IPS DF 19.7 (cell line): ENCODE results near the gene ZDHHC20.
"Not testable (repeated sequence)": the region's sequence is repeated elsewhere in the genome, so short reads cannot be mapped to it uniquely, and the experiment has no call there.

Experiments
- DNase-seq: peaks from one replicate; pipeline ENCODE4 v3.0.0-alpha.2; 2013; ENCODE audit warnings: low read depth, low spot score

The ZDHHC20 gene

GRCh38 chr13:21435687-21436151, 23.4 kb downstream of the ZDHHC20 start:
- DNase-seq: no peak

DNA sequence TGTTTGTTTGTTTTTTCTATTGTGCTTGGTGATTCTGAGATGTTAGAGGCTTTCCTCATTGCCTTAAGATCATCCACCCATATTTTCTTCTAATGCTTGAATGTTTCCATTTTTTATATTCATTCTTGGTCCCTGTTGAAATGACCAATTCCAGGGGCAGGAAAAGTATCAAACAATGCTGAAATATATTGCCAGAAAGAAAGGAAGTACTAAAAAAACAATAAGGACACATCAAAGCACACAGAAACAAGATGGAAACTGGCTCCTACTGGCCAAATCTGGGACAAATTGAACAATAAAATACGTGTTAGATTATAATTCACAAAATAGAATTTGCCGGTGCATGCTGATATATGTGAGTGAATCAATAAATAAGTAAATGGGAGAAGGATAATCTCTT, 23.9 kb downstream of the ZDHHC20 start:
- no peak for DNase-seq

DNA sequence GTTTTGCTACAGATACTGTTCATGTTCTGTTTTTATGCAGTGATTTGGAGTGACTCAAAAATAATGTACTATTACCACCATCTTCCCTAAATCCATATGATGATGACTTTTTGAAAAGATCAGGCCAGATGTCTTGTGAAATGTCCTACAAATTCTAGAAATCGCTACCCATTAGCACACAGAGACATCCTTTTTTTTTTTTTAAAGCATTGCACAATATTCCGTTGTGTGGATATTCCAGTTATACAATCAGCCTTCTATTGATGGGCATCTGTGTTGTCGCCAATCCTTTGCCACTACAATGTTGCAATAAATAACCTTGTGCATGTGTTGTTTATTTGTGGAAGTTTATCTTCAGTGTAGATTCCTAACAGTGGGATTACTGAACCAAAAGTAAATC, 24.5 kb downstream of the ZDHHC20 start:
- DNase-seq: no peak

- no peak for DNase-seq
Measured at GRCh38 chr13:21429211-21429610, 29.9 kb downstream of the ZDHHC20 start.

GRCh38 chr13:21427741-21428140, 31.4 kb downstream of the ZDHHC20 start:
- no peak for DNase-seq

- no peak for DNase-seq
Measured at GRCh38 chr13:21426238-21426637, 32.9 kb downstream of the ZDHHC20 start.

GRCh38 chr13:21420706-21421105, 38.4 kb downstream of the ZDHHC20 start:
- no peak for DNase-seq

- no peak for DNase-seq
Measured at GRCh38 chr13:21413013-21413412, 46.1 kb downstream of the ZDHHC20 start.

DNA sequence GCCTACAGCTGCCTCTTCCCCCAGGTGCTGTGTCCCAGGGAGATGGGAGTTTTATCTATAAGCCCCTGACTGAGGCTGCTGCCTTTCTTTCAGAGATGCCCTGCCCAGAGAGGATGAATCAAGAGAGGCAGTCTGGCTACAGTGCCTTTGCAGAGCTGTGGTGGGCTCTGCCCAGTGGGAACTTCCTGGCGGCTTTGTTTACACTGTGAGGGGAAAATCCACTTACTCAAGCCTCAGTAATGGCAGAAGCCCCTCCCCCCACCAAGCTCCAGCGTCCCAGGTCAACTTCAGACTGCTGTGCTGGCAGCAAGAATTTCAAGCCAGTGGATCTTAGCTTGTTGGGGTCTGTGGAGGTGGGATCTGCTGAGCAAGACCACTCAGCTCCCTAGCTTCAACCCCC, 48.6 kb downstream of the ZDHHC20 start:
- peak; percentile 23 for DNase-seq

DNA sequence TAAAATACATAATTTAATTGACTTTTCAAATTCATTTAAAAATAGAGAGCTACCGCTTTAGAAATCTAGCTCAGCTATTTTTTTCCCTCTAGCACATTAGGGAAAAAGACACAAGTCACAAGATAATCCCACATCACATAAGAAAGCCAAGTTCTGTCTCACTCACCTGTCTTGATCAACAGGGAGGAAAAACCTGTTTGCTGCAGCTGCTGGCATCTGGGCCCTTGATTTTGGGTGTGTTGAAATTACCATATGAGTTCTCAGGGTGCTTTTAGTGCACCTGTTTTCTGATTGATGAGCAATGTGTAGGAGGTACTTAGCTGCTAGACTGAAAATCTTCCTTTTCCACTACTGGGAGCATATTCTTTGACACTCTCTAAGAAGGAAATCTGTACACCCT, 53.8 kb downstream of the ZDHHC20 start:
- no peak for DNase-seq

- DNase-seq: no peak
Measured at GRCh38 chr13:21402586-21403307, 56.4 kb downstream of the ZDHHC20 start.

GRCh38 chr13:21399741-21400140, 59.4 kb downstream of the ZDHHC20 start:
- no peak for DNase-seq

- no peak for DNase-seq
Measured at GRCh38 chr13:21395953-21396352, 63.1 kb downstream of the ZDHHC20 start.

- no peak for DNase-seq
Measured at GRCh38 chr13:21389124-21389523, 70.0 kb downstream of the ZDHHC20 start.

- no peak for DNase-seq
Measured at GRCh38 chr13:21385710-21386109, 73.4 kb downstream of the ZDHHC20 start.

GRCh38 chr13:21383090-21383489, 76.0 kb downstream of the ZDHHC20 start:
- DNase-seq: no peak

GRCh38 chr13:21376998-21377985, 81.8 kb downstream of the ZDHHC20 start:
- not testable (repeated sequence) for DNase-seq

GRCh38 chr13:21372530-21372929, 86.6 kb downstream of the ZDHHC20 start:
- DNase-seq: no peak

- DNase-seq: no peak
Measured at GRCh38 chr13:21371011-21371410, 88.1 kb downstream of the ZDHHC20 start.

DNA sequence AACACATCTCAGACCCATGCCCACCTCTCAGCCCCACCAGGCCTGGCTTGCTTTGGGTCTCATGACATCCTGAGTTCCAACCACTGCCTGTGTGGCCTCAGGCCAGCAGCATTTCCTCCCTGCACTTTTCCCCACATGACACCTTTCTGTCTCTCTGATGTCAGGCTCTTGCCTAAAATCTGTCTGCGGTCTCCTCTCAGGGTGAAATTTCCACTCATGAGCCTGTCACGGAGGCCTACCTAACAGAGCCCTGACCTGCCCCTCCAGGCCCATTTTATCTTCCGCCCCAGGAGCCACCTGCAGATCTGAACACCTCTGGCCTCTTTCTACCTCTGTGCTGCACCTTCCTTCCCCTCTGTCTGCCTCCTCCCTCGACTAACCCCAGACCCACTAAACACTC, 93.5 kb downstream of the ZDHHC20 start:
- DNase-seq: no peak

- DNase-seq: no peak
Measured at GRCh38 chr13:21364916-21365315, 94.2 kb downstream of the ZDHHC20 start.

- no peak for DNase-seq
Measured at GRCh38 chr13:21364357-21364756, 94.7 kb downstream of the ZDHHC20 start.

GRCh38 chr13:21362741-21363140, 96.4 kb downstream of the ZDHHC20 start:
- no peak for DNase-seq
